CD14-positive monocyte (primary cell): ENCODE results near the gene ACTG1. TPM values are rescaled to one million over a fixed set of nuclear protein-coding genes. Genes with fewer than 3 reads are reported as not detected.

ENCODE experiments used
- DNase-seq, 3 donors: peaks; one replicate each; pipeline ENCODE4 v3.0.0-alpha.2; 2011 to 2022
- H2AFZ ChIP-seq: 2 replicates; pipeline ENCODE4 v1.6.0; 2012; ENCODE audit warnings: mild to moderate bottlenecking, low read depth, low read length, inconsistent platforms; ENCODE audit not compliant: insufficient read depth, poor library complexity, severe bottlenecking
- H3K27ac ChIP-seq, 2 donors: 1 replicate in 1 of 2; 2 replicates in 1 of 2; pipeline ENCODE4 v1.5.1; 2012 to 2013; ENCODE audit warnings: low read length in 2 of 2, control low read depth in 1 of 2, inconsistent platforms in 1 of 2, low read depth in 1 of 2, mild to moderate bottlenecking in 1 of 2
- H3K27me3 ChIP-seq, 2 donors: one replicate each; pipeline versions ENCODE4 v1.6.0 to v1.6.1; 2011 to 2013; ENCODE audit warnings: low read length in 2 of 2; ENCODE audit not compliant: control insufficient read depth in 2 of 2, insufficient read depth in 2 of 2
- H3K36me3 ChIP-seq, 2 donors: replicated peaks in 1 of 2; 1 replicate in 1 of 2; 2 replicates in 1 of 2; pipeline versions ENCODE4 v1.5.1 to v1.6.1; 2012 to 2013; ENCODE audit warnings: low read length in 2 of 2, control low read depth in 1 of 2, inconsistent platforms in 1 of 2, mild to moderate bottlenecking in 1 of 2; ENCODE audit not compliant: insufficient read depth in 2 of 2, control insufficient read depth in 1 of 2
- H3K4me1 ChIP-seq, 2 donors: 1 replicate in 1 of 2; 2 replicates in 1 of 2; pipeline versions ENCODE4 v1.5.1 to v1.6.1; 2012 to 2013; ENCODE audit warnings: low read length in 2 of 2, control low read depth in 1 of 2, inconsistent platforms in 1 of 2, mild to moderate bottlenecking in 1 of 2, moderate library complexity in 1 of 2; ENCODE audit not compliant: insufficient read depth in 2 of 2, control insufficient read depth in 1 of 2
- H3K4me2 ChIP-seq: replicated peaks from 2 replicates; pipeline ENCODE3; 2012; ENCODE audit warnings: low read length, moderate library complexity, mild to moderate bottlenecking; ENCODE audit not compliant: poor library complexity, severe bottlenecking; ENCODE audit errors: extremely low read depth
- H3K4me3 ChIP-seq, 3 experiments: fragments of 200-600 bp in 1 of 3; sonication (generic) in 1 of 3; replicated peaks in 1 of 3; 1 replicate in 2 of 3; 2 replicates in 1 of 3; pipeline ENCODE4 v1.5.1; 2011 to 2013; ENCODE audit warnings: low read length in 3 of 3, mild to moderate bottlenecking in 3 of 3, control low read depth in 2 of 3, low read depth in 2 of 3, inconsistent platforms in 1 of 3, moderate library complexity in 1 of 3
- H3K79me2 ChIP-seq: 2 replicates; pipeline ENCODE4 v1.6.0; 2012; ENCODE audit warnings: mild to moderate bottlenecking, control low read depth, inconsistent platforms, low read length, moderate library complexity; ENCODE audit not compliant: insufficient read depth
- H3K9ac ChIP-seq: 2 replicates; pipeline ENCODE4 v1.6.0; 2017; ENCODE audit warnings: low read length, mild to moderate bottlenecking; ENCODE audit not compliant: insufficient read depth, poor library complexity, severe bottlenecking
- H3K9me3 ChIP-seq, 2 donors: replicated peaks in 1 of 2; 1 replicate in 1 of 2; 2 replicates in 1 of 2; pipeline versions ENCODE4 v1.5.1 to v1.6.1; 2012 to 2013; ENCODE audit warnings: low read length in 2 of 2, control low read depth in 1 of 2; ENCODE audit not compliant: control insufficient read depth in 1 of 2, insufficient read depth in 1 of 2
- H4K20me1 ChIP-seq: 2 replicates; pipeline ENCODE4 v1.6.0; 2012; ENCODE audit warnings: mild to moderate bottlenecking, low read length, control low read depth, moderate library complexity; ENCODE audit not compliant: insufficient read depth
- H3K27ac Mint-ChIP-seq, 7 donors: one replicate each; pipeline ENCODE4 v1.8.0; 2020; ENCODE audit warnings: mild to moderate bottlenecking in 7 of 7, mixed read lengths in 7 of 7, moderate library complexity in 6 of 7, inconsistent platforms in 2 of 7
- H3K27me3 Mint-ChIP-seq, 3 donors: one replicate each; pipeline ENCODE4 v1.8.0; 2021 to 2022; ENCODE audit warnings: low read depth in 3 of 3, mild to moderate bottlenecking in 3 of 3, mixed read lengths in 3 of 3, moderate library complexity in 3 of 3, inconsistent platforms in 1 of 3
- H3K36me3 Mint-ChIP-seq, 2 donors: one replicate each; pipeline ENCODE4 v1.8.0; 2020; ENCODE audit warnings: mixed read lengths in 2 of 2, inconsistent platforms in 1 of 2, mild to moderate bottlenecking in 1 of 2
- H3K4me1 Mint-ChIP-seq: one replicate; pipeline ENCODE4 v1.8.0; 2020; ENCODE audit warnings: mild to moderate bottlenecking, mixed read lengths
- H3K4me3 Mint-ChIP-seq, 2 donors: one replicate each; pipeline ENCODE4 v1.8.0; 2020; ENCODE audit warnings: mild to moderate bottlenecking in 2 of 2, mixed read lengths in 2 of 2, moderate library complexity in 1 of 2
- H3K9me3 Mint-ChIP-seq, 7 donors: one replicate each; pipeline ENCODE4 v1.8.0; 2020 to 2022; ENCODE audit warnings: mixed read lengths in 7 of 7, mild to moderate bottlenecking in 6 of 7, moderate library complexity in 6 of 7, inconsistent platforms in 2 of 7
- CTCF ChIP-seq: fragments of 200-600 bp; IDR thresholded peaks from one replicate; pipeline ENCODE4 v1.8.0; 2022; ENCODE audit warnings: antibody characterized with exemption, mild to moderate bottlenecking
- WGBS: methylation state at CpG from one replicate; pipeline ENCODE4 v1.1.5; 2013; ENCODE audit warnings: missing lambda C conversion rate; ENCODE audit not compliant: insufficient coverage; 5-methylcytosine and 5-hydroxymethylcytosine counted together
- intact Hi-C, 2 donors: fragments of 100-400 bp; cut with micrococcal nuclease; formaldehyde crosslinking; loops; one replicate each; pipeline versions ENCODE4 v1.15.0 to v1.15.1; 2023
- polyA plus RNA-seq, 3 donors: library from polyadenylated mRNA; depleted of rRNA in 1 of 3; unstranded in 2 of 3; stranded (reverse) in 1 of 3; fragments of 300-500 nt in 2 of 3; fragments of >200 nt in 1 of 3; fragmentation: Illumina TruSeq in 2 of 3; gene quantifications; 1 replicate in 2 of 3; 2 replicates in 1 of 3; pipeline ENCODE4 v1.2.3, GENCODE V29; 2012 to 2021

Gene ACTG1
- polyA plus RNA-seq, 3 donors, result 1,133 to 3,195 (median 1,620) TPM

- no peak overlapping the region for H3K27ac Mint-ChIP-seq
- Histone ChIP-seq H3K4me3 (no peak overlapping the region), H3K27me3 (peaks cover 0 to 15% of the 10 kb centered on the region in 2 donors), H3K36me3 (no peaks in the 10 kb centered on the region), H3K79me2 (no peaks in the 10 kb centered on the region), H3K4me2 (no peak overlapping the region), H3K27ac (no peak overlapping the region), H3K9me3 (no peaks in the 10 kb centered on the region), H3K9ac (no peak overlapping the region), H2AFZ (no peak overlapping the region), H4K20me1 (no peaks in the 10 kb centered on the region), H3K4me1 (peaks cover 10 to 15% of the 10 kb centered on the region in 2 donors)
- no peaks in the 10 kb centered on the region for H3K36me3 Mint-ChIP-seq
- peaks cover 14 to 32% (median 19%) of the 10 kb centered on the region in 3 donors for H3K27me3 Mint-ChIP-seq
- H3K4me3 Mint-ChIP-seq, result no peak overlapping the region
- peaks cover under 1 to 10% (median 4%) of the 10 kb centered on the region in 7 donors for H3K9me3 Mint-ChIP-seq
- peaks cover 8% of the 10 kb centered on the region for H3K4me1 Mint-ChIP-seq
- no peak for TF ChIP-seq CTCF
- intact Hi-C loops, result no loop called here
- DNase-seq, result no peak
- WGBS, result 95% methylated on average over 4 of the region's 7 CpGs
Measured at GRCh38 chr17:81477173-81477572, 35.4 kb downstream of the ACTG1 start.

- Mint-ChIP-seq H3K36me3 (no peaks in the 10 kb centered on the region), H3K9me3 (peaks cover 3 to 11% (median 7%) of the 10 kb centered on the region in 7 donors), H3K4me3 (no peak overlapping the region), H3K4me1 (peaks cover 4% of the 10 kb centered on the region), H3K27ac (no peak overlapping the region), H3K27me3 (peaks cover 10 to 28% (median 16%) of the 10 kb centered on the region in 3 donors)
- peaks cover 0 to 3% of the 10 kb centered on the region in 2 donors for H3K9me3 ChIP-seq
- H3K36me3 ChIP-seq, result no peaks in the 10 kb centered on the region
- H3K4me1 ChIP-seq, result peaks cover 5 to 10% of the 10 kb centered on the region in 2 donors
- 96% methylated on average over 6 of the region's 6 CpGs for WGBS
- H2AFZ ChIP-seq, result no peak overlapping the region
- no peak overlapping the region for H3K9ac ChIP-seq
- no peak overlapping the region for H3K27ac ChIP-seq
- peaks cover 0 to 10% of the 10 kb centered on the region in 2 donors for H3K27me3 ChIP-seq
- TF ChIP-seq CTCF, result no peak
- H4K20me1 ChIP-seq, result no peaks in the 10 kb centered on the region
- intact Hi-C loops, result no loop called here
- DNase-seq, result no peak
- no peaks in the 10 kb centered on the region for H3K79me2 ChIP-seq
- H3K4me2 ChIP-seq, result no peak overlapping the region
- H3K4me3 ChIP-seq, result no peak overlapping the region
Measured at GRCh38 chr17:81476635-81477034, 36.0 kb downstream of the ACTG1 start.
